ENCODE data around the gene GSK3A. TPM values are rescaled to one million over a fixed set of nuclear protein-coding genes. Genes with fewer than 3 reads are reported as not detected.

GSK3A gene
- total and polyA plus RNA-seq, 2 of the 8 experiments (the other 6 are each of a cell fraction or from before 2014, with no cell fraction given): 55.3 to 84.0 TPM

- no peak for TF ChIP-seq CTCF (IDR thresholded peaks at IDR 0.05; ENCODE audit: control extremely low read depth in 1 of 3, insufficient read depth in 1 of 3, low read depth in 1 of 3, low read length in 3 of 3)
- TF ChIP-seq BCL11A (IDR thresholded peaks at IDR 0.05; ENCODE audit: low read depth in 2 of 2, low read length in 2 of 2): no peak
- TF ChIP-seq POLR2A (IDR thresholded peaks at IDR 0.05; ENCODE audit: control extremely low read depth in 1 of 2, low read depth in 2 of 2, low read length in 2 of 2): no peak
- TF ChIP-seq RAD21 (IDR thresholded peaks at IDR 0.05 in 1 of 2, conservative IDR thresholded peaks at IDR 0.05 in 1 of 2; ENCODE audit: low read depth in 2 of 2, low read length in 2 of 2): no peak
Observed at GRCh38 chr19:42288881-42289555, 46.6 kb upstream of the GSK3A start (continued).
